ENCODE data around the gene PC. TPM values are rescaled to one million over a fixed set of nuclear protein-coding genes. Genes with fewer than 3 reads are reported as not detected.

Gene PC
- polyA plus RNA-seq, 3 donors = 4.6 to 7.1 (median 6.0) TPM

DNA sequence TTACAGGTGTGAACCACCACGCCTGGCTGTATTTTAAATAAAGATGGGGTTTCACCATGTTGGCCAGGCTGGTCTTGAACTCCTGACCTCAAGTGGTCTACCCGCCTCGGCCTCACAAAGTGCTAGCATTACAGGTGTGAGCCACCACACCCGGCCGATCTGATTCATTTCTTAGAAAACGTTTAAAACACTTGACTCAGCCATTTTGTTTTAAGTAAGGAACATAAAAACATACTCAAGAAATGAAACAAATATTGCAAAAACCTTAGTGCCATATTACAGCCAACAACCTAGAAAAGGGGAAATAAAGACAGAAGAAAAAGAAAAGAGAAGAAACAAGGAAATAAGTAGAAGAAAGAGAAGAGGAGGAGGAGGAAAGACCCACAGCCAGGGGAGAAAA, 84.0 kb downstream of the PC start:
- 82% methylated on average over 2 of the region's 6 CpGs for WGBS (ENCODE audit: insufficient coverage)

DNA sequence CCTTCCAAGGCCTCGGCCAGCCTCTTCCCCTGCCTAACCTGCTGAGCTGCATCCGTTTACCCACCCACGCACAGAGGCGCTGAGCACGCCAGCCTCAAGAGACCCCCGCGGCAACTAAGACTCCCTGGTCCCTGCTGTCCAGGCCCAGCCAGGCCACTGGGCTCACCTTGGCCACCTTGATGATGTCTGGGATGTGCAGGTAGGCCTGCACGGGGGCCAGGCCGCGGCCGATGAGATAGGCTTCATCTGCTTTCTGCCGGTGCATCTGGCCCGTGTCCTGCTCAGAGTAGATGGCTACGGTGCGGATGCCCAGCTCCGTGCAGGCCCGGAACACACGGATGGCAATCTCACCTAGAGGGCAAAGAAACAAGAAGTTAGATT, 86.7 kb downstream of the PC start:
- no peaks in the 10 kb centered on the region for H3K9me3 ChIP-seq (replicated peaks in 1 of 2; ENCODE audit: control insufficient read depth in 1 of 2, insufficient read depth in 1 of 2, low read length in 2 of 2)
- intact Hi-C loops (cut with micrococcal nuclease) = no loop called here
- no peak overlapping the region for H2AFZ ChIP-seq (ENCODE audit: insufficient read depth, low read depth, low read length, poor library complexity, severe bottlenecking)
- peaks cover 0 to 3% of the 10 kb centered on the region in 2 donors for H3K4me1 ChIP-seq (ENCODE audit: control insufficient read depth in 1 of 2, insufficient read depth in 2 of 2, low read length in 2 of 2)
- no peaks in the 10 kb centered on the region for H3K79me2 ChIP-seq (ENCODE audit: insufficient read depth, low read length)
- H3K4me3 Mint-ChIP-seq = no peak overlapping the region
- H3K27ac ChIP-seq (ENCODE audit: low read depth in 1 of 2, low read length in 2 of 2) = no peak overlapping the region
- H3K4me3 ChIP-seq (replicated peaks in 1 of 3; ENCODE audit: low read depth in 2 of 3, low read length in 3 of 3) = no peak overlapping the region
- peaks cover 2 to 8% (median 6%) of the 10 kb centered on the region in 3 donors for H3K27me3 Mint-ChIP-seq (ENCODE audit: low read depth in 3 of 3)
- no peak overlapping the region for H3K27ac Mint-ChIP-seq
- H3K27me3 ChIP-seq (ENCODE audit: control insufficient read depth in 2 of 2, insufficient read depth in 2 of 2, low read length in 2 of 2) = no peaks in the 10 kb centered on the region
- no peak for DNase-seq
- peaks cover 0 to 3% (median 0%) of the 10 kb centered on the region in 7 donors for H3K9me3 Mint-ChIP-seq
- no peak overlapping the region for H3K4me2 ChIP-seq (replicated peaks; ENCODE audit: extremely low read depth, low read length, poor library complexity, severe bottlenecking)
- no peaks in the 10 kb centered on the region for H3K36me3 ChIP-seq (replicated peaks in 1 of 2; ENCODE audit: control insufficient read depth in 1 of 2, insufficient read depth in 2 of 2, low read length in 2 of 2)
- TF ChIP-seq, protein P1, sequence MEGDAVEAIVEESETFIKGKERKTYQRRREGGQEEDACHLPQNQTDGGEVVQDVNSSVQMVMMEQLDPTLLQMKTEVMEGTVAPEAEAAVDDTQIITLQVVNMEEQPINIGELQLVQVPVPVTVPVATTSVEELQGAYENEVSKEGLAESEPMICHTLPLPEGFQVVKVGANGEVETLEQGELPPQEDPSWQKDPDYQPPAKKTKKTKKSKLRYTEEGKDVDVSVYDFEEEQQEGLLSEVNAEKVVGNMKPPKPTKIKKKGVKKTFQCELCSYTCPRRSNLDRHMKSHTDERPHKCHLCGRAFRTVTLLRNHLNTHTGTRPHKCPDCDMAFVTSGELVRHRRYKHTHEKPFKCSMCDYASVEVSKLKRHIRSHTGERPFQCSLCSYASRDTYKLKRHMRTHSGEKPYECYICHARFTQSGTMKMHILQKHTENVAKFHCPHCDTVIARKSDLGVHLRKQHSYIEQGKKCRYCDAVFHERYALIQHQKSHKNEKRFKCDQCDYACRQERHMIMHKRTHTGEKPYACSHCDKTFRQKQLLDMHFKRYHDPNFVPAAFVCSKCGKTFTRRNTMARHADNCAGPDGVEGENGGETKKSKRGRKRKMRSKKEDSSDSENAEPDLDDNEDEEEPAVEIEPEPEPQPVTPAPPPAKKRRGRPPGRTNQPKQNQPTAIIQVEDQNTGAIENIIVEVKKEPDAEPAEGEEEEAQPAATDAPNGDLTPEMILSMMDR (IDR thresholded peaks at IDR 0.05) = no peak
- 98% methylated on average over 16 of the region's 18 CpGs for WGBS (ENCODE audit: insufficient coverage)
- H4K20me1 ChIP-seq (ENCODE audit: insufficient read depth, low read length) = no peaks in the 10 kb centered on the region
- H3K4me1 Mint-ChIP-seq = peaks cover 16% of the 10 kb centered on the region
- peaks cover 0 to 18% of the 10 kb centered on the region in 2 donors for H3K36me3 Mint-ChIP-seq
- no peak overlapping the region for H3K9ac ChIP-seq (ENCODE audit: insufficient read depth, low read length, poor library complexity, severe bottlenecking)

More for the DNA sequence above, 84.0 kb downstream of the PC start:
- intact Hi-C loops (cut with micrococcal nuclease) = no loop called here
- peaks cover 2 to 10% (median 6%) of the 10 kb centered on the region in 3 donors for H3K27me3 Mint-ChIP-seq (ENCODE audit: low read depth in 3 of 3)
- peak overlapping the region; percentile 17 for H2AFZ ChIP-seq (ENCODE audit: insufficient read depth, low read depth, low read length, poor library complexity, severe bottlenecking)
- no peaks in the 10 kb centered on the region for H3K9me3 Mint-ChIP-seq
- no peak overlapping the region for H3K9ac ChIP-seq (ENCODE audit: insufficient read depth, low read length, poor library complexity, severe bottlenecking)
- no peaks in the 10 kb centered on the region for H4K20me1 ChIP-seq (ENCODE audit: insufficient read depth, low read length)
- DNase-seq = no peak
- H3K4me1 ChIP-seq (ENCODE audit: control insufficient read depth in 1 of 2, insufficient read depth in 2 of 2, low read length in 2 of 2) = peaks cover 0 to 3% of the 10 kb centered on the region in 2 donors
- TF ChIP-seq, protein P1 (IDR thresholded peaks at IDR 0.05) = no peak
- no peaks in the 10 kb centered on the region for H3K27me3 ChIP-seq (ENCODE audit: control insufficient read depth in 2 of 2, insufficient read depth in 2 of 2, low read length in 2 of 2)
- H3K36me3 Mint-ChIP-seq = peaks cover 0 to 16% of the 10 kb centered on the region in 2 donors
- no peak overlapping the region for H3K27ac ChIP-seq (ENCODE audit: low read depth in 1 of 2, low read length in 2 of 2)
- H3K4me1 Mint-ChIP-seq = peaks cover 12% of the 10 kb centered on the region
- H3K27ac Mint-ChIP-seq = peak overlapping the region in 3 of 7 donors; percentile 38 to 75 (median 54)
- H3K4me2 ChIP-seq (replicated peaks; ENCODE audit: extremely low read depth, low read length, poor library complexity, severe bottlenecking) = no peak overlapping the region
- no peaks in the 10 kb centered on the region for H3K9me3 ChIP-seq (replicated peaks in 1 of 2; ENCODE audit: control insufficient read depth in 1 of 2, insufficient read depth in 1 of 2, low read length in 2 of 2)
- no peaks in the 10 kb centered on the region for H3K79me2 ChIP-seq (ENCODE audit: insufficient read depth, low read length)
- no peaks in the 10 kb centered on the region for H3K36me3 ChIP-seq (replicated peaks in 1 of 2; ENCODE audit: control insufficient read depth in 1 of 2, insufficient read depth in 2 of 2, low read length in 2 of 2)
- H3K4me3 ChIP-seq (replicated peaks in 1 of 3; ENCODE audit: low read depth in 2 of 3, low read length in 3 of 3) = no peak overlapping the region
- no peak overlapping the region for H3K4me3 Mint-ChIP-seq
